K562 (cell line): Measurements from ENCODE around the gene GPRC5B. TPM values are rescaled to one million over a fixed set of nuclear protein-coding genes. Genes with fewer than 3 reads are reported as not detected.

Source experiments
- DNMT1 ChIP-seq: fragments of 450-650 bp; IDR thresholded peaks from 2 replicates; pipeline ENCODE4 v1.6.1; 2016; ENCODE audit warnings: antibody characterized with exemption, mild to moderate bottlenecking
- ETV6 ChIP-seq, 3 experiments: fragments of 150-350 bp in 1 of 3; sonication (generic) in 1 of 3; formaldehyde crosslinking in 1 of 3; IDR thresholded peaks; 2 replicates each; pipeline versions ENCODE4 v1.6.1 to v1.8.0; 2014 to 2022; ENCODE audit warnings: borderline replicate concordance in 2 of 3, low read depth in 2 of 3, antibody characterized with exemption in 1 of 3, low read length in 1 of 3, mild to moderate bottlenecking in 1 of 3, missing genetic modification reagents in 1 of 3
- FIP1L1 ChIP-seq: fragments of 200-400 bp; formaldehyde crosslinking; IDR thresholded peaks from 2 replicates; pipeline ENCODE4 v1.6.1; 2018; ENCODE audit warnings: mild to moderate bottlenecking, low read depth, low read length; ENCODE audit not compliant: poor library complexity, severe bottlenecking
- JUND ChIP-seq, 2 experiments: IDR thresholded peaks; 2 replicates in 1 of 2; 3 replicates in 1 of 2; pipeline ENCODE4 v1.6.1; 2011; ENCODE audit warnings: borderline replicate concordance in 2 of 2, low read depth in 2 of 2, low read length in 2 of 2, improper control_type of control experiment in 1 of 2, missing biosample characterization in 1 of 2, missing genetic modification characterization in 1 of 2, missing genetic modification reagents in 1 of 2
- MCM3 ChIP-seq: fragments of 450-650 bp; IDR thresholded peaks from 2 replicates; pipeline ENCODE4 v1.6.1; 2016
- MCM5 ChIP-seq: fragments of 450-650 bp; IDR thresholded peaks from 2 replicates; pipeline ENCODE4 v1.6.1; 2016; ENCODE audit warnings: low read depth
- NCOR1 ChIP-seq: fragments of 450-650 bp; IDR thresholded peaks from 2 replicates; pipeline ENCODE4 v1.6.1; 2016; ENCODE audit warnings: mild to moderate bottlenecking, moderate library complexity
- NONO ChIP-seq, 2 experiments: fragments of 200-400 bp in 1 of 2; fragments of 450-650 bp in 1 of 2; formaldehyde crosslinking in 1 of 2; IDR thresholded peaks; 2 replicates each; pipeline ENCODE4 v1.6.1; 2017; ENCODE audit warnings: low read depth in 2 of 2, mild to moderate bottlenecking in 2 of 2, moderate library complexity in 2 of 2, low read length in 1 of 2
- PURB ChIP-seq: sonication (generic); formaldehyde crosslinking; IDR thresholded peaks from 2 replicates; pipeline ENCODE4 v1.9.0; 2021; ENCODE audit warnings: low read depth, mild to moderate bottlenecking, missing genetic modification reagents
- polyA plus RNA-seq, 8 experiments: library from polyadenylated mRNA; depleted of rRNA in 4 of 8; stranded (reverse) in 5 of 8; unstranded in 3 of 8; fragments of >200 nt; fragmentation: Nextera tagmentation in 2 of 8; fragmentation: Illumina TruSeq in 1 of 8; extraction: Ambion mirVana in 2 of 8; extraction: Trizol in 1 of 8; gene quantifications; 2 replicates each; pipeline versions ENCODE4 v1.2.1 to v1.2.3, GENCODE V29; 2011 to 2014; ENCODE audit warnings: inconsistent platforms in 1 of 8, missing spikeins in 1 of 8
- total RNA-seq, 7 experiments: library from RNA; depleted of rRNA in 6 of 7; stranded (reverse); fragments of >200 nt in 6 of 7; fragmentation: Illumina TruSeq in 2 of 7; extraction: Trizol in 2 of 7; gene quantifications; 2 replicates each; pipeline versions ENCODE4 v1.2.1 to v1.2.3, GENCODE V29; 2011 to 2021; ENCODE audit warnings: low replicate concordance in 1 of 7
- TF ChIP-seq, protein P1 (sequence below): fragments of 450-650 bp; IDR thresholded peaks from 2 replicates; pipeline ENCODE4 v1.6.1; 2018; ENCODE audit not compliant: partially characterized antibody
- TF ChIP-seq, protein P2 (sequence below): sonication (generic); formaldehyde crosslinking; IDR thresholded peaks from 2 replicates; pipeline ENCODE4 v1.8.0; 2022; ENCODE audit warnings: mild to moderate bottlenecking, missing genetic modification reagents

Gene GPRC5B
- total and polyA plus RNA-seq, 9 of the 15 experiments (the other 6 are each of a cell fraction or from before 2014, with no cell fraction given): 0.65 to 5.5 (median 1.3) TPM

GRCh38 chr16:19817875-19818274 lies 66.8 kb downstream of the GPRC5B start (continued):
- TF ChIP-seq DNMT1 (no peak), MCM3 (no peak), ETV6 (IDR thresholded peaks at IDR 0.05; ENCODE audit: borderline replicate concordance in 1 of 2, low read depth in 2 of 2, low read length in 1 of 2) (no peak), ETV6 (CRISPR knock-in tag; IDR thresholded peaks at IDR 0.05; ENCODE audit: borderline replicate concordance) (no peak), JUND (IDR thresholded peaks at IDR 0.05; ENCODE audit: borderline replicate concordance, low read depth, low read length) (no peak), JUND (tag; IDR thresholded peaks at IDR 0.05; ENCODE audit: borderline replicate concordance, low read depth, low read length) (0 out of 3 replicates have a peak, but pooled peaks have one; percentile 12), NCOR1 (peak; percentile 12; the same call in 1 of the 2 replicates), FIP1L1 (no peak), MCM5 (no peak), PURB (CRISPR knock-in tag) (no peak), NONO (IDR thresholded peaks at IDR 0.05; ENCODE audit: low read depth in 2 of 2, low read length in 1 of 2) (no peak)
- TF ChIP-seq, protein P1, sequence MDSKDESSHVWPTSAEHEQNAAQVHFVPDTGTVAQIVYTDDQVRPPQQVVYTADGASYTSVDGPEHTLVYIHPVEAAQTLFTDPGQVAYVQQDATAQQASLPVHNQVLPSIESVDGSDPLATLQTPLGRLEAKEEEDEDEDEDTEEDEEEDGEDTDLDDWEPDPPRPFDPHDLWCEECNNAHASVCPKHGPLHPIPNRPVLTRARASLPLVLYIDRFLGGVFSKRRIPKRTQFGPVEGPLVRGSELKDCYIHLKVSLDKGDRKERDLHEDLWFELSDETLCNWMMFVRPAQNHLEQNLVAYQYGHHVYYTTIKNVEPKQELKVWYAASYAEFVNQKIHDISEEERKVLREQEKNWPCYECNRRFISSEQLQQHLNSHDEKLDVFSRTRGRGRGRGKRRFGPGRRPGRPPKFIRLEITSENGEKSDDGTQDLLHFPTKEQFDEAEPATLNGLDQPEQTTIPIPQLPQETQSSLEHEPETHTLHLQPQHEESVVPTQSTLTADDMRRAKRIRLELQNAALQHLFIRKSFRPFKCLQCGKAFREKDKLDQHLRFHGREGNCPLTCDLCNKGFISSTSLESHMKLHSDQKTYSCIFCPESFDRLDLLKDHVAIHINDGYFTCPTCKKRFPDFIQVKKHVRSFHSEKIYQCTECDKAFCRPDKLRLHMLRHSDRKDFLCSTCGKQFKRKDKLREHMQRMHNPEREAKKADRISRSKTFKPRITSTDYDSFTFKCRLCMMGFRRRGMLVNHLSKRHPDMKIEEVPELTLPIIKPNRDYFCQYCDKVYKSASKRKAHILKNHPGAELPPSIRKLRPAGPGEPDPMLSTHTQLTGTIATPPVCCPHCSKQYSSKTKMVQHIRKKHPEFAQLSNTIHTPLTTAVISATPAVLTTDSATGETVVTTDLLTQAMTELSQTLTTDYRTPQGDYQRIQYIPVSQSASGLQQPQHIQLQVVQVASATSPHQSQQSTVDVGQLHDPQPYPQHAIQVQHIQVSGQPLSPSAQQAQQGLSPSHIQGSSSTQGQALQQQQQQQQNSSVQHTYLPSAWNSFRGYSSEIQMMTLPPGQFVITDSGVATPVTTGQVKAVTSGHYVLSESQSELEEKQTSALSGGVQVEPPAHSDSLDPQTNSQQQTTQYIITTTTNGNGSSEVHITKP: no peak
- TF ChIP-seq, protein P2, sequence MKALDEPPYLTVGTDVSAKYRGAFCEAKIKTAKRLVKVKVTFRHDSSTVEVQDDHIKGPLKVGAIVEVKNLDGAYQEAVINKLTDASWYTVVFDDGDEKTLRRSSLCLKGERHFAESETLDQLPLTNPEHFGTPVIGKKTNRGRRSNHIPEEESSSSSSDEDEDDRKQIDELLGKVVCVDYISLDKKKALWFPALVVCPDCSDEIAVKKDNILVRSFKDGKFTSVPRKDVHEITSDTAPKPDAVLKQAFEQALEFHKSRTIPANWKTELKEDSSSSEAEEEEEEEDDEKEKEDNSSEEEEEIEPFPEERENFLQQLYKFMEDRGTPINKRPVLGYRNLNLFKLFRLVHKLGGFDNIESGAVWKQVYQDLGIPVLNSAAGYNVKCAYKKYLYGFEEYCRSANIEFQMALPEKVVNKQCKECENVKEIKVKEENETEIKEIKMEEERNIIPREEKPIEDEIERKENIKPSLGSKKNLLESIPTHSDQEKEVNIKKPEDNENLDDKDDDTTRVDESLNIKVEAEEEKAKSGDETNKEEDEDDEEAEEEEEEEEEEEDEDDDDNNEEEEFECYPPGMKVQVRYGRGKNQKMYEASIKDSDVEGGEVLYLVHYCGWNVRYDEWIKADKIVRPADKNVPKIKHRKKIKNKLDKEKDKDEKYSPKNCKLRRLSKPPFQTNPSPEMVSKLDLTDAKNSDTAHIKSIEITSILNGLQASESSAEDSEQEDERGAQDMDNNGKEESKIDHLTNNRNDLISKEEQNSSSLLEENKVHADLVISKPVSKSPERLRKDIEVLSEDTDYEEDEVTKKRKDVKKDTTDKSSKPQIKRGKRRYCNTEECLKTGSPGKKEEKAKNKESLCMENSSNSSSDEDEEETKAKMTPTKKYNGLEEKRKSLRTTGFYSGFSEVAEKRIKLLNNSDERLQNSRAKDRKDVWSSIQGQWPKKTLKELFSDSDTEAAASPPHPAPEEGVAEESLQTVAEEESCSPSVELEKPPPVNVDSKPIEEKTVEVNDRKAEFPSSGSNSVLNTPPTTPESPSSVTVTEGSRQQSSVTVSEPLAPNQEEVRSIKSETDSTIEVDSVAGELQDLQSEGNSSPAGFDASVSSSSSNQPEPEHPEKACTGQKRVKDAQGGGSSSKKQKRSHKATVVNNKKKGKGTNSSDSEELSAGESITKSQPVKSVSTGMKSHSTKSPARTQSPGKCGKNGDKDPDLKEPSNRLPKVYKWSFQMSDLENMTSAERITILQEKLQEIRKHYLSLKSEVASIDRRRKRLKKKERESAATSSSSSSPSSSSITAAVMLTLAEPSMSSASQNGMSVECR: no peak
- TF ChIP-seq, all 486 proteins: peak for 10
